ENCODE data around the gene EPHA1.

DNA sequence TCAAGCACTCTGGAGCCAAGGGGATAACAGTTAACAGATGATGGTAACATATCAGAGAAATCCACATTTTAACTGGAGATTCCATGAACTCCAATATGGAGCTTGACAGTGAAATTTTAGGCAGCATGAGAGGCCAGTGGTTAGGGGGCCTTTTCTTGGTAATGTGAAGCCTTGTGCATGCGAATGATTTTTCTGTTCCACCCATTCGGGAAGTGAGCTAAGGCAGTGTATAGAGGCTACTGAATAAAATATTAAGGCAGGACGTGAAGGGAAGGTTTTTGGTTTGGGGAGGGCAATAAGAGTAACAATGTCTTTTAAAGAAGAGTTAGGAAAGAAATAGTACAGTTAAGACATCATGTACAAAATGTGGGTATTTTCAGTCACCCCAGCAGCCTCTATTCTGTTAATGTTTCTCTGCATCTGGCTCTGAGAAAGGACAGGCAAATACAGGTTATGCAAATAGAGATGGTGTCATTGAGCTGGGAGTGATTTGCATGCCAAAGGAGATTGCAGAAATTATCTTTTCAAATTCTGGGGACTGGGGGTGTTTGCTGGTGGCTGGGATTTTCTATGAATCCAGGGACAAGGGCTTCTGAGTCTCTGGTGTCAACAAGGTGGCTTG lies 27.8 kb upstream of the EPHA1 start:
- TF ChIP-seq, protein P1, sequence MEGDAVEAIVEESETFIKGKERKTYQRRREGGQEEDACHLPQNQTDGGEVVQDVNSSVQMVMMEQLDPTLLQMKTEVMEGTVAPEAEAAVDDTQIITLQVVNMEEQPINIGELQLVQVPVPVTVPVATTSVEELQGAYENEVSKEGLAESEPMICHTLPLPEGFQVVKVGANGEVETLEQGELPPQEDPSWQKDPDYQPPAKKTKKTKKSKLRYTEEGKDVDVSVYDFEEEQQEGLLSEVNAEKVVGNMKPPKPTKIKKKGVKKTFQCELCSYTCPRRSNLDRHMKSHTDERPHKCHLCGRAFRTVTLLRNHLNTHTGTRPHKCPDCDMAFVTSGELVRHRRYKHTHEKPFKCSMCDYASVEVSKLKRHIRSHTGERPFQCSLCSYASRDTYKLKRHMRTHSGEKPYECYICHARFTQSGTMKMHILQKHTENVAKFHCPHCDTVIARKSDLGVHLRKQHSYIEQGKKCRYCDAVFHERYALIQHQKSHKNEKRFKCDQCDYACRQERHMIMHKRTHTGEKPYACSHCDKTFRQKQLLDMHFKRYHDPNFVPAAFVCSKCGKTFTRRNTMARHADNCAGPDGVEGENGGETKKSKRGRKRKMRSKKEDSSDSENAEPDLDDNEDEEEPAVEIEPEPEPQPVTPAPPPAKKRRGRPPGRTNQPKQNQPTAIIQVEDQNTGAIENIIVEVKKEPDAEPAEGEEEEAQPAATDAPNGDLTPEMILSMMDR (IDR thresholded peaks at IDR 0.05) = no peak
- no peak for TF ChIP-seq ZFX (IDR thresholded peaks at IDR 0.05; ENCODE audit: borderline replicate concordance)
